K562 (cell line): ENCODE measurements around the gene TMPRSS11A. TPM values are rescaled to one million over a fixed set of nuclear protein-coding genes. Genes with fewer than 3 reads are reported as not detected.

Experiments
- ATAC-seq: fragments of 200-7000 bp; cut with Tn5 transposase; 3 replicates; pipeline ENCODE4 v1.9.1; 2020; ENCODE audit warnings: moderate library complexity
- BruUV-seq: library from RNA; stranded (reverse); fragments of 400-500 nt; replicated peaks from 2 replicates; lab custom pipeline; 2021; lab: Mats Ljungman, UMichigan
- CTCF ChIA-PET: fragments of 300-600 bp; formaldehyde crosslinking; extraction: SDS; loops from one replicate; lab custom pipeline; 2021; ENCODE audit warnings: low intra/inter-chr PET ratio; lab: Yijun Ruan, JAX
- POLR2A ChIA-PET: fragments of 300-600, 350-650 bp; sonication (Branson Sonifier 250); formaldehyde crosslinking; extraction: SDS; loops from one replicate; lab custom pipeline; 2021; ENCODE audit warnings: antibody characterized with exemption, inconsistent platforms; lab: Yijun Ruan, JAX
- DNase-seq, 4 experiments: peaks; one replicate each; pipeline versions ENCODE4 v3.0.0 to v3.0.0-alpha.2; 2011 to 2018; ENCODE audit warnings: low spot score in 3 of 4, mixed read lengths in 3 of 4; ENCODE audit errors: extremely low read depth in 1 of 4
- FAIRE-seq: peaks from 2 replicates; lab custom pipeline; 2011; peaks lifted over from hg19 to GRCh38; lab: Jason Lieb, UNC
- H2AFZ ChIP-seq: 2 replicates; pipeline ENCODE4 v1.6.0; 2011; ENCODE audit warnings: low read depth, low read length, control low read depth, inconsistent platforms
- H3K27ac ChIP-seq: fragments of 200-600 bp; 3 replicates; pipeline ENCODE4 v1.8.0; 2011; ENCODE audit warnings: low read depth, mild to moderate bottlenecking, control low read depth, inconsistent platforms, low read length, moderate library complexity, mixed read lengths; ENCODE audit errors: extremely low read depth
- H3K27me3 ChIP-seq, 2 experiments: fragments of 300-600 bp in 1 of 2; 2 replicates in 1 of 2; 3 replicates in 1 of 2; pipeline versions ENCODE4 v1.6.0 to v1.8.0; 2011; ENCODE audit warnings: inconsistent platforms in 2 of 2, low read length in 2 of 2, mild to moderate bottlenecking in 1 of 2, mixed read lengths in 1 of 2, moderate library complexity in 1 of 2; ENCODE audit not compliant: control insufficient read depth in 2 of 2, insufficient read depth in 2 of 2
- H3K36me3 ChIP-seq: fragments of 300-600 bp; 3 replicates; pipeline ENCODE4 v1.8.0; 2011; ENCODE audit warnings: mild to moderate bottlenecking, low read length, inconsistent platforms; ENCODE audit not compliant: control insufficient read depth, insufficient read depth
- H3K4me1 ChIP-seq, 2 experiments: fragments of 200-600 bp in 1 of 2; replicated peaks in 1 of 2; 2 replicates in 1 of 2; 3 replicates in 1 of 2; pipeline versions ENCODE4 v1.5.1 to v1.8.0; 2011; ENCODE audit warnings: inconsistent platforms in 2 of 2, low read length in 2 of 2, mild to moderate bottlenecking in 1 of 2, mixed read lengths in 1 of 2, moderate library complexity in 1 of 2; ENCODE audit not compliant: control insufficient read depth in 2 of 2, insufficient read depth in 2 of 2
- H3K4me2 ChIP-seq: 2 replicates; pipeline ENCODE4 v1.6.1; 2011; ENCODE audit warnings: low read length, control low read depth, inconsistent platforms, mixed read lengths; ENCODE audit not compliant: insufficient read depth
- H3K4me3 ChIP-seq: fragments of 200-600 bp; sonication (generic), shearing (Covaris generic); 2 replicates; pipeline ENCODE4 v1.5.1; 2016; ENCODE audit warnings: control low read depth, inconsistent platforms
- H3K79me2 ChIP-seq: fragments of 200-600 bp; 3 replicates; pipeline ENCODE4 v1.8.0; 2011; ENCODE audit warnings: low read length, inconsistent platforms; ENCODE audit not compliant: control insufficient read depth, insufficient read depth
- H3K9ac ChIP-seq, 2 experiments: 2 replicates each; pipeline versions ENCODE4 v1.6.0 to v1.6.1; 2011; ENCODE audit warnings: low read depth in 2 of 2, low read length in 2 of 2, control low read depth in 1 of 2, inconsistent platforms in 1 of 2, mild to moderate bottlenecking in 1 of 2, mixed read lengths in 1 of 2; ENCODE audit not compliant: insufficient read depth in 1 of 2
- H3K9me1 ChIP-seq: one replicate; pipeline ENCODE4 v1.6.0; 2011; ENCODE audit warnings: inconsistent platforms, mild to moderate bottlenecking, low read length, moderate library complexity; ENCODE audit not compliant: control insufficient read depth, insufficient read depth
- H3K9me3 ChIP-seq: replicated peaks from 2 replicates; pipeline ENCODE4 v1.5.1; 2011; ENCODE audit warnings: low read depth, low read length, inconsistent platforms; ENCODE audit not compliant: control insufficient read depth, insufficient read depth
- H4K20me1 ChIP-seq: replicated peaks from 2 replicates; pipeline ENCODE4 v1.6.1; 2011; ENCODE audit warnings: low read length, inconsistent platforms, mixed read lengths; ENCODE audit not compliant: control insufficient read depth, insufficient read depth
- ARID4B ChIP-seq: sonication (generic); formaldehyde crosslinking; IDR thresholded peaks from 2 replicates; pipeline ENCODE4 v1.8.0; 2022; ENCODE audit warnings: mild to moderate bottlenecking, missing genetic modification reagents
- PCBP1 ChIP-seq: fragments of 200-400 bp; formaldehyde crosslinking; IDR thresholded peaks from 2 replicates; pipeline ENCODE4 v1.6.1; 2018; ENCODE audit warnings: mild to moderate bottlenecking, low read depth, low read length; ENCODE audit not compliant: poor library complexity, severe bottlenecking
- SMARCC2 ChIP-seq: fragments of 450-650 bp; IDR thresholded peaks from 2 replicates; pipeline ENCODE4 v1.6.1; 2017; ENCODE audit warnings: antibody characterized with exemption, moderate library complexity, mild to moderate bottlenecking, low read depth
- TARDBP ChIP-seq: fragments of 450-650 bp; IDR thresholded peaks from 2 replicates; pipeline ENCODE4 v1.6.1; 2016
- TCF15 ChIP-seq: fragments of 250-450 bp; sonication (Bioruptor Pico); IDR thresholded peaks from 2 replicates; pipeline ENCODE4 v1.8.0; 2022; ENCODE audit warnings: moderate library complexity, mild to moderate bottlenecking, inconsistent platforms
- YBX1 ChIP-seq: fragments of 450-650 bp; IDR thresholded peaks from 2 replicates; pipeline ENCODE4 v1.7.1; 2016; ENCODE audit warnings: mild to moderate bottlenecking
- ZNF696 ChIP-seq: fragments of 250-450 bp; sonication (Bioruptor Pico); conservative IDR thresholded peaks from 2 replicates; pipeline ENCODE4 v1.4.0; 2020; ENCODE audit warnings: mild to moderate bottlenecking, moderate library complexity
- WGBS: fragments of 100-300 bp; shearing (Covaris generic); methylation state at CpG from one replicate; pipeline ENCODE4 v1.1.6; 2016; ENCODE audit warnings: low coverage, mixed read lengths; ENCODE audit not compliant: insufficient coverage; ENCODE audit errors: missing lambda C conversion rate; 5-methylcytosine and 5-hydroxymethylcytosine counted together
- in situ Hi-C: fragments of 300-500 bp; cut with MboI; formaldehyde crosslinking; loops from 4 replicates; pipeline ENCODE4 v1.15.0; 2018; ENCODE audit warnings: inconsistent platforms, mixed read lengths
- intact Hi-C: fragments of 100-400 bp; cut with micrococcal nuclease; formaldehyde crosslinking; loops from 2 replicates; pipeline ENCODE4 v1.14.2; 2022
- polyA plus RNA-seq, 8 experiments: library from polyadenylated mRNA; depleted of rRNA in 4 of 8; stranded (reverse) in 5 of 8; unstranded in 3 of 8; fragments of >200 nt; fragmentation: Nextera tagmentation in 2 of 8; fragmentation: Illumina TruSeq in 1 of 8; extraction: Ambion mirVana in 2 of 8; extraction: Trizol in 1 of 8; gene quantifications; 2 replicates each; pipeline versions ENCODE4 v1.2.1 to v1.2.3, GENCODE V29; 2011 to 2014; ENCODE audit warnings: inconsistent platforms in 1 of 8, missing spikeins in 1 of 8
- total RNA-seq, 7 experiments: library from RNA; depleted of rRNA in 6 of 7; stranded (reverse); fragments of >200 nt in 6 of 7; fragmentation: Illumina TruSeq in 2 of 7; extraction: Trizol in 2 of 7; gene quantifications; 2 replicates each; pipeline versions ENCODE4 v1.2.1 to v1.2.3, GENCODE V29; 2011 to 2021; ENCODE audit warnings: low replicate concordance in 1 of 7

The TMPRSS11A gene
- total and polyA plus RNA-seq, 9 of the 15 experiments (the other 6 are each of a cell fraction or from before 2014, with no cell fraction given), result not detected

GRCh38 chr4:67877086-67877485 lies 86.2 kb downstream of the TMPRSS11A start:
- TF ChIP-seq PCBP1 (no peak), TCF15 (CRISPR knock-in tag) (no peak), ARID4B (CRISPR knock-in tag) (no peak), ZNF696 (CRISPR knock-in tag) (no peak), SMARCC2 (no peak), TARDBP (no peak), YBX1 (no peak)
- H3K36me3 ChIP-seq, result no peaks in the 10 kb centered on the region
- in situ Hi-C loops (no loop called here), intact Hi-C loops (loop anchor here (10.0 kb wide), 1 partner anchor 298 kb away; no protein-coding TSS in a partner anchor)
- 7% methylated on average over 3 of the region's 3 CpGs for WGBS
- no peak overlapping the region for H3K27ac ChIP-seq
- no TSS peak for BruUV-seq
- FAIRE-seq (no peak), ATAC-seq (no peak), DNase-seq (no peak)
- H3K79me2 ChIP-seq, result no peaks in the 10 kb centered on the region
- H2AFZ ChIP-seq, result no peak overlapping the region
- H4K20me1 ChIP-seq, result no peaks in the 10 kb centered on the region
- no peak overlapping the region for H3K9ac ChIP-seq
- H3K9me3 ChIP-seq, result no peaks in the 10 kb centered on the region
- no peaks in the 10 kb centered on the region for H3K4me1 ChIP-seq
- H3K4me3 ChIP-seq, result no peak overlapping the region
- no peak overlapping the region for H3K4me2 ChIP-seq
- no peaks in the 10 kb centered on the region for H3K27me3 ChIP-seq
- ChIA-PET CTCF (no interaction called here), POLR2A (no interaction called here)
- H3K9me1 ChIP-seq, result no peaks in the 10 kb centered on the region
